PC-3 (cell line): ENCODE results near the gene UBAP2L. TPM values are rescaled to one million over a fixed set of nuclear protein-coding genes. Genes with fewer than 3 reads are reported as not detected.

ENCODE experiments used
- ATAC-seq: fragments of 200-7000 bp; cut with Tn5 transposase; 2 replicates; pipeline ENCODE4 v1.9.1; 2020; ENCODE audit warnings: mild to moderate bottlenecking, moderate library complexity
- BruUV-seq: library from RNA; stranded (reverse); fragments of 400-500 nt; replicated peaks from 2 replicates; lab custom pipeline; 2021; lab: Mats Ljungman, UMichigan
- CTCF ChIA-PET: fragments of 300-600 bp; sonication (Branson Sonifier 250); formaldehyde crosslinking; loops from one replicate; lab custom pipeline; 2022; ENCODE audit warnings: antibody characterized with exemption; lab: Charles Lee
- POLR2A ChIA-PET: fragments of 300-600 bp; sonication (Branson Sonifier 250); formaldehyde crosslinking; loops from one replicate; lab custom pipeline; 2022; ENCODE audit warnings: antibody characterized with exemption; ENCODE audit not compliant: unreplicated experiment; lab: Charles Lee
- DNase-seq: peaks from one replicate; pipeline ENCODE4 v3.0.0-alpha.2; 2015
- H2AFZ ChIP-seq: fragments of 300-600 bp; sonication (generic); 2 replicates; pipeline ENCODE4 v1.6.0; 2016; ENCODE audit warnings: antibody characterized with exemption, low read length
- H3F3A ChIP-seq: fragments of 300-600 bp; sonication (generic); one replicate; pipeline ENCODE4 v1.6.0; 2017; ENCODE audit warnings: antibody characterized with exemption, low read length, control low read depth, mild to moderate bottlenecking; ENCODE audit not compliant: unreplicated experiment
- H3K27ac ChIP-seq: fragments of 300-600 bp; sonication (generic); 2 replicates; pipeline ENCODE4 v1.5.1; 2016; ENCODE audit warnings: mild to moderate bottlenecking, low read length
- H3K27me3 ChIP-seq: fragments of 300-600 bp; sonication (generic); 2 replicates; pipeline ENCODE4 v1.6.1; 2016; ENCODE audit warnings: low read length, mixed read lengths
- H3K36me3 ChIP-seq: fragments of 300-600 bp; sonication (generic); 2 replicates; pipeline ENCODE4 v1.6.1; 2016; ENCODE audit warnings: low read depth, mixed run types, low read length, mixed read lengths
- H3K4me1 ChIP-seq: fragments of 300-600 bp; sonication (generic); 2 replicates; pipeline ENCODE4 v1.5.1; 2016; ENCODE audit warnings: low read length; ENCODE audit not compliant: insufficient read depth
- H3K4me2 ChIP-seq: fragments of 300-600 bp; sonication (generic); 2 replicates; pipeline ENCODE4 v1.6.0; 2016; ENCODE audit warnings: low read length
- H3K4me3 ChIP-seq: fragments of 300-600 bp; sonication (generic); 2 replicates; pipeline ENCODE4 v1.5.1; 2016; ENCODE audit warnings: mild to moderate bottlenecking, low read length, mixed read lengths
- H3K79me2 ChIP-seq: fragments of 300-600 bp; sonication (generic); 2 replicates; pipeline ENCODE4 v1.6.1; 2017; ENCODE audit warnings: low read length, mixed read lengths
- H3K9ac ChIP-seq: fragments of 300-600 bp; sonication (generic); 2 replicates; pipeline ENCODE4 v1.6.0; 2016; ENCODE audit warnings: mild to moderate bottlenecking, low read length
- H3K9me2 ChIP-seq: fragments of 300-600 bp; sonication (generic); replicated peaks from 2 replicates; pipeline ENCODE4 v1.6.1; 2016; ENCODE audit warnings: mixed run types, low read length, mixed read lengths
- H3K9me3 ChIP-seq: fragments of 300-600 bp; sonication (generic); 2 replicates; pipeline ENCODE4 v1.6.1; 2016; ENCODE audit warnings: low read length, mixed read lengths
- H4K20me1 ChIP-seq: fragments of 300-600 bp; sonication (generic); 2 replicates; pipeline ENCODE4 v1.6.1; 2016; ENCODE audit warnings: low read length, mixed read lengths
- CTCF ChIP-seq: fragments of 300-600 bp; sonication (generic); conservative IDR thresholded peaks from 2 replicates; pipeline ENCODE4 v1.5.1; 2017; ENCODE audit warnings: antibody characterized with exemption, low read depth, mild to moderate bottlenecking, low read length
- EZH2 ChIP-seq: fragments of 300-600 bp; sonication (generic); IDR thresholded peaks from one replicate; pipeline ENCODE4 v1.6.1; 2017; ENCODE audit warnings: antibody characterized with exemption, mild to moderate bottlenecking, low read length; ENCODE audit not compliant: unreplicated experiment
- EZH2phosphoT487 ChIP-seq: fragments of 300-600 bp; sonication (generic); IDR thresholded peaks from 2 replicates; pipeline ENCODE4 v1.6.1; 2018; ENCODE audit warnings: mild to moderate bottlenecking, antibody characterized with exemption, low read length, borderline replicate concordance
- intact Hi-C: fragments of 100-400 bp; cut with micrococcal nuclease; formaldehyde crosslinking; loops from 2 replicates; pipeline ENCODE4 v1.9.0; 2023
- total RNA-seq: library from RNA; depleted of rRNA; stranded (reverse); fragments of >200 nt; gene quantifications from 2 replicates; pipeline ENCODE4 v1.2.3, GENCODE V29; 2014

UBAP2L gene
- total RNA-seq, 1 experiment from 2014 or later = 128 TPM

GRCh38 chr1:154182344-154183045 lies 38.3 kb upstream of the UBAP2L start:
- H3K27me3 ChIP-seq = no peaks in the 10 kb centered on the region
- H3F3A ChIP-seq = no peaks in the 10 kb centered on the region
- H3K79me2 ChIP-seq = peaks cover 54% of the 10 kb centered on the region
- ATAC-seq (peak; percentile 52), DNase-seq (peak; percentile 68)
- peaks cover 39% of the 10 kb centered on the region for H3K4me1 ChIP-seq
- H3K4me3 ChIP-seq = peak overlapping the region; percentile 80
- intact Hi-C loops = loop anchor here (1.0 kb wide), 1 partner anchor 38 kb away; the partner anchor contains the start of gene UBAP2L
- BruUV-seq = TSS peak; percentile 43
- TF ChIP-seq CTCF = no peak
- no peak for TF ChIP-seq EZH2
- no peak for TF ChIP-seq EZH2phosphoT487
- H3K9ac ChIP-seq = peak overlapping the region; percentile 93
- POLR2A ChIA-PET = interaction anchor here (0.7 kb wide), 1 partner anchor 168 kb away, joined by 3 read pairs; no protein-coding TSS in a partner anchor
- no peaks in the 10 kb centered on the region for H3K9me2 ChIP-seq
- H3K36me3 ChIP-seq = peaks cover 27% of the 10 kb centered on the region
- no peaks in the 10 kb centered on the region for H3K9me3 ChIP-seq
- peak overlapping the region; percentile 46 for H2AFZ ChIP-seq
- peak overlapping the region; percentile 83 for H3K27ac ChIP-seq
- peak overlapping the region; percentile 90 for H3K4me2 ChIP-seq
- CTCF ChIA-PET = interaction anchor here (0.6 to 1.0 kb wide), 3 partner anchors 17 to 195 kb away, joined by 3 to 12 read pairs (median 4); no protein-coding TSS in a partner anchor
- peaks cover 46% of the 10 kb centered on the region for H4K20me1 ChIP-seq

DNA sequence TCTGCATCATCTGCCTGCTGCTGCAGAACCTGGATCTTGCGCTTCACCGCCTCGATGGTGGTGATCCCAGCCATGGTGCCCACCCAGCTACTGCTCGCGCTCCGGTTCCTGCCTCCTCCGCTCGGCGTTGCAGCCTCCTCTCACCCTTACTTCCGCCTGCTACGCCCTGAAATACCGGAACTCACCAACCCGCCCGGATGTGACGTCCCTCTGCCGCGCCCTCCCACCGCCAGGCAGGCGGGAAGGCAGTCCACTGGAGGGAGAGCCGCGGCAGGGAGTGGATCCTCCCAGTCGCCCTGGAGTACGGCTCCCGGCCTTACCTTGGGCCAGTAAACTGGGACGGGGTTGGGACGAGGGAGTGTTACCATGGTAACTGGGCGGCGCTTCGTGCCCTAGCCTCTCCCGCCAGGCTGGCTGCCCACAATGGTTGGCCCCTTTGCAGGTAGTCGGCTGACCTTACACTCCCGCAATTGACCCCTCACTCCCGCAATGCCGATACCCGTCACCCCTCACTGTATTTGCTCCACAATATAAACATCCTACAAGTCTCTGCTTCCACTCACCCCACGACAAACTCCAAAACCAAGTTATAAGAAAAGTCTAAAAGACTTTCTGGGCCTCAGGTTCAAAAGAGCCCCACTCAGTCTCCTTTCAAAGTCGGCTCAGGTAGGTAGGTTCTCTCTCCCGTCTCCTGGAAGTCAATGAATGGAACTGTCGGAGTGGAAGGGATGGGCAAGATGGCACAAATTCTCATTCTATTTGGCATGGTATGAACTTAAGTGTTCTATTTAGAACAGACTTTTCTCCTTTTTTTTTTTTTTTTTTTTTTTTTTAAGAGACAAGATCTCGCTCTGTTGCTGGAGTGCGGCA lies 37.5 kb upstream of the UBAP2L start:
- Histone ChIP-seq H2AFZ (peak overlapping the region; percentile 75), H3K9ac (peak overlapping the region; percentile 93), H3K9me2 (no peaks in the 10 kb centered on the region), H3K4me1 (peaks cover 35% of the 10 kb centered on the region), H3K4me2 (peak overlapping the region; percentile 90), H4K20me1 (peaks cover 39% of the 10 kb centered on the region), H3K4me3 (peak overlapping the region; percentile 80), H3K79me2 (peaks cover 47% of the 10 kb centered on the region), H3K36me3 (peaks cover 19% of the 10 kb centered on the region), H3F3A (no peaks in the 10 kb centered on the region), H3K27ac (peak overlapping the region; percentile 83), H3K27me3 (no peaks in the 10 kb centered on the region), H3K9me3 (no peaks in the 10 kb centered on the region)
- TSS peak; percentile 96 for BruUV-seq
- ChIA-PET POLR2A (interaction anchor here (0.6 kb wide), 1 partner anchor 37 kb away, joined by 3 read pairs; no protein-coding TSS in a partner anchor), CTCF (interaction anchor here (0.6 kb wide), 1 partner anchor 89 kb away, joined by 12 read pairs; no protein-coding TSS in a partner anchor)
- ATAC-seq (peak; percentile 95), DNase-seq (peak; percentile 99)
- intact Hi-C loops = no loop called here
- TF ChIP-seq EZH2phosphoT487 = no peak

DNA sequence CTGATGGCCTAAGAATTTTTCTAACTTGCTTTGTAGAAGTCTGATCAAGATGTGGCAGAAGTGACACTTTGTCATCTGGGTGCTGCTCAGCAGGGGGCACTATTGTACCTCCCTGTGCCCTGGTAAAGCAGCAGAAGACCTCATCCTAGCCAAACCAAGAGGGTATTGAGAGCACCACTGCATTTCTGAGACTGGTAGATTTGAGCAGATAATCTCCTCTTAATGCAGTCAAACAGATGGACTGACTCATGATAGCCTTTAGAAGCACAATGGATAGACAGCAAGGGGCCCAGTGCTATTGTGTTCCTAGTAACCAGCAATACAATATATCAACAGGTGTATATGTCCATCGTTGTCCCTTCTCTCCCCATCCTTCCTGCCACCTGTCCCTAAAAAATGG lies 34.6 kb upstream of the UBAP2L start:
- Histone ChIP-seq H3K27ac (no peak overlapping the region), H3K9me2 (no peaks in the 10 kb centered on the region), H3K36me3 (no peaks in the 10 kb centered on the region), H3K9me3 (no peaks in the 10 kb centered on the region), H3F3A (no peaks in the 10 kb centered on the region), H3K4me1 (peaks cover 9% of the 10 kb centered on the region), H3K27me3 (peaks cover 2% of the 10 kb centered on the region; the same call in 1 of the 2 replicates), H3K4me2 (no peak overlapping the region), H3K9ac (no peak overlapping the region), H4K20me1 (peaks cover 10% of the 10 kb centered on the region), H2AFZ (no peak overlapping the region), H3K79me2 (peaks cover 18% of the 10 kb centered on the region), H3K4me3 (no peak overlapping the region)
- ATAC-seq (no peak), DNase-seq (peak; percentile 69)
- POLR2A ChIA-PET = no interaction called here
- TF ChIP-seq EZH2phosphoT487 (no peak), CTCF (peak; percentile 79), EZH2 (no peak)
- intact Hi-C loops = no loop called here
- BruUV-seq = no TSS peak
- CTCF ChIA-PET = interaction anchor here (0.5 kb wide), 1 partner anchor 10 kb away, joined by 9 read pairs; no protein-coding TSS in a partner anchor
